HepG2 (cell line): Measurements from ENCODE around the gene CNTD1. TPM values are rescaled to one million over a fixed set of nuclear protein-coding genes. Genes with fewer than 3 reads are reported as not detected.
A peak's percentile ranks its signal among the peaks of the same experiment; 100 is the strongest.

Source experiments
- ATAC-seq: fragments of 200-7000 bp; cut with Tn5 transposase; 3 replicates; pipeline ENCODE4 v1.9.1; 2020; ENCODE audit warnings: mild to moderate bottlenecking, moderate library complexity
- BruUV-seq: library from RNA; stranded (reverse); fragments of 400-500 nt; replicated peaks from 2 replicates; lab custom pipeline; 2021; lab: Mats Ljungman, UMichigan
- CTCF ChIA-PET: fragments of 300-600 bp; formaldehyde crosslinking; extraction: SDS; loops from one replicate; lab custom pipeline; 2021; ENCODE audit warnings: low total read pairs, inconsistent platforms, low intra/inter-chr PET ratio; lab: Yijun Ruan, JAX
- POLR2A ChIA-PET: fragments of 350-600 bp; sonication (Branson Sonifier 250); formaldehyde crosslinking; loops from one replicate; lab custom pipeline; 2020; ENCODE audit warnings: antibody characterized with exemption, inconsistent platforms; lab: Yijun Ruan, JAX
- DNase-seq: peaks from one replicate; pipeline ENCODE4 v3.0.0-alpha.2; 2015; ENCODE audit warnings: low spot score
- FAIRE-seq: peaks from 3 replicates; lab custom pipeline; 2011; peaks lifted over from hg19 to GRCh38; lab: Jason Lieb, UNC
- H2AFZ ChIP-seq: one replicate; pipeline ENCODE4 v1.6.1; 2011; ENCODE audit warnings: low read length, inconsistent platforms
- H3K27ac ChIP-seq: fragments of 300-600 bp; 3 replicates; pipeline ENCODE4 v1.8.0; 2011; ENCODE audit warnings: mixed run types, mild to moderate bottlenecking, mixed read lengths, low read length, inconsistent platforms; ENCODE audit not compliant: insufficient read depth; ENCODE audit errors: extremely low read length
- H3K27me3 ChIP-seq, 2 experiments: fragments of 200-600 bp in 1 of 2; 2 replicates in 1 of 2; 3 replicates in 1 of 2; pipeline versions ENCODE4 v1.6.0 to v1.8.0; 2011; ENCODE audit warnings: low read length in 2 of 2, mild to moderate bottlenecking in 2 of 2, moderate library complexity in 2 of 2, inconsistent platforms in 1 of 2; ENCODE audit not compliant: insufficient read depth in 2 of 2, control insufficient read depth in 1 of 2
- H3K36me3 ChIP-seq, 2 experiments: fragments of 200-600 bp in 1 of 2; replicated peaks in 1 of 2; 2 replicates in 1 of 2; 3 replicates in 1 of 2; pipeline versions ENCODE4 v1.5.1 to v1.8.0; 2011; ENCODE audit warnings: low read length in 2 of 2, inconsistent platforms in 1 of 2; ENCODE audit not compliant: insufficient read depth in 2 of 2, control insufficient read depth in 1 of 2
- H3K4me1 ChIP-seq: 2 replicates; pipeline ENCODE4 v1.5.1; 2012; ENCODE audit warnings: low read length, inconsistent platforms; ENCODE audit not compliant: insufficient read depth
- H3K4me2 ChIP-seq: 2 replicates; pipeline ENCODE4 v1.6.0; 2011; ENCODE audit warnings: low read depth, low read length, inconsistent platforms
- H3K4me3 ChIP-seq, 3 experiments: fragments of 200-600 bp in 1 of 3; sonication (generic), shearing (Covaris generic) in 1 of 3; replicated peaks in 1 of 3; 2 replicates each; pipeline ENCODE4 v1.5.1; 2011 to 2016; ENCODE audit warnings: low read length in 3 of 3, inconsistent platforms in 2 of 3, low read depth in 2 of 3, mild to moderate bottlenecking in 2 of 3, control low read depth in 1 of 3, mixed read lengths in 1 of 3; ENCODE audit not compliant: insufficient read depth in 1 of 3
- H3K79me2 ChIP-seq: one replicate; pipeline ENCODE4 v1.6.1; 2011; ENCODE audit warnings: low read length, inconsistent platforms; ENCODE audit not compliant: insufficient read depth
- H3K9ac ChIP-seq: 2 replicates; pipeline ENCODE4 v1.6.0; 2011; ENCODE audit warnings: mild to moderate bottlenecking, low read depth, low read length, inconsistent platforms; ENCODE audit not compliant: insufficient read depth
- H3K9me3 ChIP-seq: 2 replicates; pipeline ENCODE4 v1.5.1; 2012; ENCODE audit warnings: mild to moderate bottlenecking, low read length
- H4K20me1 ChIP-seq: 2 replicates; pipeline ENCODE4 v1.6.0; 2011; ENCODE audit warnings: inconsistent platforms, mild to moderate bottlenecking, low read length, moderate library complexity; ENCODE audit not compliant: insufficient read depth
- AKAP8 ChIP-seq: sonication (generic); formaldehyde crosslinking; IDR thresholded peaks from 2 replicates; pipeline ENCODE4 v1.5.1; 2020; ENCODE audit warnings: mild to moderate bottlenecking, missing genetic modification reagents
- BRCA1 ChIP-seq: sonication (generic); formaldehyde crosslinking; IDR thresholded peaks from 2 replicates; pipeline ENCODE4 v1.4.0; 2020; ENCODE audit warnings: missing genetic modification reagents
- CHCHD3 ChIP-seq: sonication (generic); formaldehyde crosslinking; IDR thresholded peaks from 2 replicates; pipeline ENCODE4 v1.8.0; 2022; ENCODE audit warnings: mild to moderate bottlenecking, missing genetic modification reagents, moderate library complexity
- EEA1 ChIP-seq: sonication (generic); formaldehyde crosslinking; IDR thresholded peaks from 2 replicates; pipeline ENCODE4 v1.5.1; 2020; ENCODE audit warnings: mild to moderate bottlenecking, missing genetic modification reagents, borderline replicate concordance
- FOSL1 ChIP-seq: sonication (generic); formaldehyde crosslinking; IDR thresholded peaks from 2 replicates; pipeline ENCODE4 v1.9.0; 2021; ENCODE audit warnings: missing genetic modification reagents, borderline replicate concordance
- NCOA2 ChIP-seq: sonication (generic); formaldehyde crosslinking; IDR thresholded peaks from 2 replicates; pipeline ENCODE4 v1.8.0; 2022; ENCODE audit warnings: inconsistent platforms
- PRMT3 ChIP-seq: sonication (generic); formaldehyde crosslinking; IDR thresholded peaks from 2 replicates; pipeline ENCODE4 v1.8.1; 2022; ENCODE audit warnings: low read depth, mild to moderate bottlenecking, moderate library complexity, missing genetic modification reagents, borderline replicate concordance
- STAG1 ChIP-seq: sonication (generic); formaldehyde crosslinking; IDR thresholded peaks from 2 replicates; pipeline ENCODE4 v1.4.0; 2020; ENCODE audit warnings: missing genetic modification reagents
- TGIF2 ChIP-seq: IDR thresholded peaks from 2 replicates; pipeline ENCODE4 v1.6.1; 2016; ENCODE audit warnings: control low read depth, missing compliant biosample characterization
- U2AF1 ChIP-seq: fragments of 200-400 bp; formaldehyde crosslinking; optimal IDR thresholded peaks from 2 replicates; pipeline ENCODE3; 2017; ENCODE audit warnings: mild to moderate bottlenecking, low read depth, low read length
- WIZ ChIP-seq: sonication (generic); formaldehyde crosslinking; IDR thresholded peaks from 2 replicates; pipeline ENCODE4 v1.5.1; 2020; ENCODE audit warnings: mild to moderate bottlenecking, missing genetic modification reagents
- ZBTB1 ChIP-seq: sonication (generic); formaldehyde crosslinking; IDR thresholded peaks from 2 replicates; pipeline ENCODE4 v1.4.0; 2020; ENCODE audit warnings: missing genetic modification reagents, borderline replicate concordance
- ZNF205 ChIP-seq: IDR thresholded peaks from 2 replicates; pipeline ENCODE4 v1.6.1; 2018; ENCODE audit warnings: missing biosample characterization, missing genetic modification reagents
- ZNF569 ChIP-seq: sonication (generic); formaldehyde crosslinking; IDR thresholded peaks from 2 replicates; pipeline ENCODE4 v1.5.0; 2020; ENCODE audit warnings: mild to moderate bottlenecking, missing genetic modification reagents, moderate library complexity, borderline replicate concordance
- ZNF670 ChIP-seq: sonication (generic); formaldehyde crosslinking; IDR thresholded peaks from 2 replicates; pipeline ENCODE4 v1.8.0; 2022; ENCODE audit warnings: mild to moderate bottlenecking, missing genetic modification reagents, borderline replicate concordance
- ZNF737 ChIP-seq: sonication (generic); formaldehyde crosslinking; IDR thresholded peaks from 2 replicates; pipeline ENCODE4 v1.5.0; 2020; ENCODE audit warnings: missing genetic modification reagents, mild to moderate bottlenecking, borderline replicate concordance
- ZNF883 ChIP-seq: sonication (generic); formaldehyde crosslinking; IDR thresholded peaks from 2 replicates; pipeline ENCODE4 v1.5.1; 2020; ENCODE audit warnings: mild to moderate bottlenecking, missing genetic modification reagents; ENCODE audit errors: not compliant biosample characterization
- ZSCAN21 ChIP-seq: sonication (generic); formaldehyde crosslinking; IDR thresholded peaks from 2 replicates; pipeline ENCODE4 v1.8.0; 2022; ENCODE audit warnings: mild to moderate bottlenecking, missing genetic modification reagents, moderate library complexity, borderline replicate concordance
- WGBS: methylation state at CpG from one replicate; pipeline ENCODE4 v1.1.6; 2017; ENCODE audit warnings: low lambda C conversion rate; 5-methylcytosine and 5-hydroxymethylcytosine counted together
- in situ Hi-C: cut with HindIII; loops from 2 replicates; pipeline ENCODE4 v1.10.0; 2017; ENCODE audit warnings: low pct_unique_long_range_greater_than_20kb; ENCODE audit not compliant: extremely low pct_ligation_motif_present
- intact Hi-C: fragments of 100-400 bp; cut with micrococcal nuclease; formaldehyde crosslinking; loops from one replicate; pipeline ENCODE4 v1.10.0; 2022; ENCODE audit not compliant: unreplicated experiment
- polyA plus RNA-seq, 8 experiments: library from polyadenylated mRNA; depleted of rRNA in 3 of 8; stranded (reverse) in 7 of 8; unstranded in 1 of 8; fragments of >200 nt; fragmentation: Illumina TruSeq in 4 of 8; extraction: Trizol in 4 of 8; gene quantifications; 2 replicates each; pipeline versions ENCODE4 v1.2.1 to v1.2.3, GENCODE V29; 2011 to 2016; ENCODE audit warnings: low read depth in 4 of 8, missing spikeins in 1 of 8, mixed read lengths in 1 of 8; ENCODE audit not compliant: insufficient read depth in 1 of 8
- total RNA-seq, 5 experiments: library from RNA; depleted of rRNA; stranded (reverse); fragments of >200 nt; fragmentation: Illumina TruSeq; extraction: Trizol; gene quantifications; 2 replicates each; pipeline ENCODE4 v1.2.3, GENCODE V29; 2016; ENCODE audit warnings: low read depth in 1 of 5
- TF ChIP-seq, protein P1 (sequence below): fragments of 450-650 bp; IDR thresholded peaks from 2 replicates; pipeline ENCODE4 v1.6.1; 2017; ENCODE audit warnings: mild to moderate bottlenecking
- TF ChIP-seq, protein P2 (sequence below): sonication (generic); formaldehyde crosslinking; IDR thresholded peaks from 2 replicates; pipeline ENCODE4 v1.5.0; 2020; ENCODE audit warnings: missing genetic modification reagents, mild to moderate bottlenecking, borderline replicate concordance

The CNTD1 gene
- total and polyA plus RNA-seq, 2 of the 13 experiments (the other 11 are each of a cell fraction or from before 2014, with no cell fraction given) = 0.11 to 0.15 TPM

DNA sequence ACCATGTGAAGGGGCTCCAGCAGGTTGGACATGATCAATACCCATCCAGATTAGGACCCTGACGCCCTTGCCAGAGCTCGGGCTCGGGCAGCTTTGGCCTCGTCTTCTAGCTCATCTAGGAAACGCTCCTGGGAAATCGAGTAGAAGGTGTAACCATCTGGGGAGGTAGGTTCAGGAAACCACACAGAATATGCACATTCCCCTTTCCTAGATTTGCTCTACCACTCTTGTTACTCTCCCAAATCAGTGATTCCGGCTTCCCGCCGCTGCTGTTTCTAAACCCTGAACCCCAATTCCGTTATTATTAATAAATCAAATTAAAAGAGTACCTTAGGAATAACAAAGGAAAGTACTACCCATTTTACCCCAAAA is 664 bp upstream of the CNTD1 start (continued):
- TF ChIP-seq, protein P1, sequence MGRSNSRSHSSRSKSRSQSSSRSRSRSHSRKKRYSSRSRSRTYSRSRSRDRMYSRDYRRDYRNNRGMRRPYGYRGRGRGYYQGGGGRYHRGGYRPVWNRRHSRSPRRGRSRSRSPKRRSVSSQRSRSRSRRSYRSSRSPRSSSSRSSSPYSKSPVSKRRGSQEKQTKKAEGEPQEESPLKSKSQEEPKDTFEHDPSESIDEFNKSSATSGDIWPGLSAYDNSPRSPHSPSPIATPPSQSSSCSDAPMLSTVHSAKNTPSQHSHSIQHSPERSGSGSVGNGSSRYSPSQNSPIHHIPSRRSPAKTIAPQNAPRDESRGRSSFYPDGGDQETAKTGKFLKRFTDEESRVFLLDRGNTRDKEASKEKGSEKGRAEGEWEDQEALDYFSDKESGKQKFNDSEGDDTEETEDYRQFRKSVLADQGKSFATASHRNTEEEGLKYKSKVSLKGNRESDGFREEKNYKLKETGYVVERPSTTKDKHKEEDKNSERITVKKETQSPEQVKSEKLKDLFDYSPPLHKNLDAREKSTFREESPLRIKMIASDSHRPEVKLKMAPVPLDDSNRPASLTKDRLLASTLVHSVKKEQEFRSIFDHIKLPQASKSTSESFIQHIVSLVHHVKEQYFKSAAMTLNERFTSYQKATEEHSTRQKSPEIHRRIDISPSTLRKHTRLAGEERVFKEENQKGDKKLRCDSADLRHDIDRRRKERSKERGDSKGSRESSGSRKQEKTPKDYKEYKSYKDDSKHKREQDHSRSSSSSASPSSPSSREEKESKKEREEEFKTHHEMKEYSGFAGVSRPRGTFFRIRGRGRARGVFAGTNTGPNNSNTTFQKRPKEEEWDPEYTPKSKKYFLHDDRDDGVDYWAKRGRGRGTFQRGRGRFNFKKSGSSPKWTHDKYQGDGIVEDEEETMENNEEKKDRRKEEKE = no peak
- TF ChIP-seq WIZ (CRISPR knock-in tag) = peak; percentile 8; the same call in 1 of the 2 replicates
- TF ChIP-seq EEA1 (CRISPR knock-in tag) = no peak
- 0 out of 2 replicates have a peak, but pooled peaks have one; percentile 13 for TF ChIP-seq ZNF737 (CRISPR knock-in tag)
- 0 out of 2 replicates have a peak, but pooled peaks have one; percentile 9 for TF ChIP-seq AKAP8
- TF ChIP-seq STAG1 (CRISPR knock-in tag) = no peak
- TF ChIP-seq ZNF670 (CRISPR knock-in tag) = no peak; the same call in 1 of the 2 replicates
- TF ChIP-seq, all 625 proteins: peak for 11

GRCh38 chr17:42803074-42803883 is 4.6 kb downstream of the CNTD1 start:
- no peaks in the 10 kb centered on the region for H3K36me3 ChIP-seq
- intact Hi-C loops = no loop called here
- H2AFZ ChIP-seq = peak overlapping the region; percentile 20
- peak overlapping the region; percentile 60 for H3K27ac ChIP-seq
- in situ Hi-C loops = no loop called here
- no peaks in the 10 kb centered on the region for H4K20me1 ChIP-seq
- H3K4me3 ChIP-seq = peak overlapping the region in 2 of 3 experiments; percentile 2 to 8; a peak in 1 of 6 replicates
- WGBS = 0% methylated on average over 2 of the region's 2 CpGs
- peak overlapping the region; percentile 31 for H3K9ac ChIP-seq
- H3K27me3 ChIP-seq = no peaks in the 10 kb centered on the region; a peak in 2 of 5 replicates
- BruUV-seq = no TSS peak
- ATAC-seq (peak; percentile 56), FAIRE-seq (peak; percentile 84), DNase-seq (peak; percentile 88)
- peaks cover 2% of the 10 kb centered on the region for H3K79me2 ChIP-seq
- POLR2A ChIA-PET = interaction anchor here (0.7 to 4.3 kb wide), 15 partner anchors 12 to 194 kb away, joined by 3 to 75 read pairs (median 6); partner anchors contain the start of genes BECN1, PSME3, RETREG3 and TUBG1
- H3K4me1 ChIP-seq = peaks cover 47% of the 10 kb centered on the region
- H3K9me3 ChIP-seq = no peaks in the 10 kb centered on the region
- peak overlapping the region; percentile 72 for H3K4me2 ChIP-seq
- CTCF ChIA-PET = no interaction called here
- no peak; the same call in 1 of the 2 replicates for TF ChIP-seq ZNF569 (CRISPR knock-in tag)
- TF ChIP-seq TGIF2 (CRISPR knock-in tag) = no peak
- peak; percentile 48; the same call in 1 of the 2 replicates for TF ChIP-seq ZNF205
- TF ChIP-seq BRCA1 (CRISPR knock-in tag) = no peak
- no peak for TF ChIP-seq ZNF883 (CRISPR knock-in tag)
- TF ChIP-seq PRMT3 (CRISPR knock-in tag) = no peak
- no peak for TF ChIP-seq ZSCAN21 (CRISPR knock-in tag)
- no peak for TF ChIP-seq ZBTB1 (CRISPR knock-in tag)
- TF ChIP-seq U2AF1 = no peak
- no peak for TF ChIP-seq FOSL1 (CRISPR knock-in tag)
- TF ChIP-seq NCOA2 (CRISPR knock-in tag) = peak; percentile 47; the same call in 1 of the 2 replicates
- TF ChIP-seq, protein P2, sequence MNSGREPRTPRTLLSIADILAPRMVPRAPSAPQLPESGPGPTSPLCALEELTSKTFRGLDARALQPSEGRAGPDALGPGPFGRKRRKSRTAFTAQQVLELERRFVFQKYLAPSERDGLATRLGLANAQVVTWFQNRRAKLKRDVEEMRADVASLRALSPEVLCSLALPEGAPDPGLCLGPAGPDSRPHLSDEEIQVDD (CRISPR knock-in tag) = no peak
- no peak for TF ChIP-seq CHCHD3 (CRISPR knock-in tag)
